HG03025 (cell line): Measurements from ENCODE around the gene DIAPH3.

ENCODE experiments used
- ATAC-seq: cut with Tn5 transposase; IDR thresholded peaks from one replicate; pipeline ENCODE4 v1.9.1; 2021; ENCODE audit warnings: mild to moderate bottlenecking, moderate library complexity; ENCODE audit not compliant: unreplicated experiment, low FRiP score

Gene DIAPH3

GRCh38 chr13:60035874-60036273 lies 127.9 kb downstream of the DIAPH3 start:
- ATAC-seq: no peak

- ATAC-seq: no peak
Measured at GRCh38 chr13:60032851-60033250, 130.9 kb downstream of the DIAPH3 start.

- ATAC-seq: no peak
Measured at GRCh38 chr13:60028021-60028420, 135.7 kb downstream of the DIAPH3 start.

- no peak for ATAC-seq
Measured at GRCh38 chr13:60026286-60026685, 137.4 kb downstream of the DIAPH3 start.

GRCh38 chr13:60020288-60020687 lies 143.4 kb downstream of the DIAPH3 start:
- ATAC-seq: no peak

- peak; percentile 92 for ATAC-seq
Measured at GRCh38 chr13:60019119-60019993, 144.4 kb downstream of the DIAPH3 start.

- ATAC-seq: no peak
Measured at GRCh38 chr13:60018536-60018935, 145.2 kb downstream of the DIAPH3 start.

GRCh38 chr13:60016229-60016628 lies 147.5 kb downstream of the DIAPH3 start:
- ATAC-seq: no peak

- ATAC-seq: no peak
Measured at GRCh38 chr13:60013166-60013565, 150.6 kb downstream of the DIAPH3 start.

- ATAC-seq: no peak
Measured at GRCh38 chr13:60012488-60012887, 151.2 kb downstream of the DIAPH3 start.

GRCh38 chr13:60009300-60010253 lies 154.2 kb downstream of the DIAPH3 start:
- no peak for ATAC-seq

GRCh38 chr13:60001889-60002288 lies 161.8 kb downstream of the DIAPH3 start:
- ATAC-seq: no peak

GRCh38 chr13:60000976-60001375 lies 162.8 kb downstream of the DIAPH3 start:
- no peak for ATAC-seq

- no peak for ATAC-seq
Measured at GRCh38 chr13:60000081-60000480, 163.6 kb downstream of the DIAPH3 start.

GRCh38 chr13:59997976-59998375 lies 165.8 kb downstream of the DIAPH3 start:
- no peak for ATAC-seq

- ATAC-seq: no peak
Measured at GRCh38 chr13:59996461-59996980, 167.2 kb downstream of the DIAPH3 start.

GRCh38 chr13:59991395-59991794 lies 172.3 kb downstream of the DIAPH3 start:
- no peak for ATAC-seq

- no peak for ATAC-seq
Measured at GRCh38 chr13:59982631-59983382, 180.9 kb downstream of the DIAPH3 start.

GRCh38 chr13:59979589-59979988 lies 184.1 kb downstream of the DIAPH3 start:
- ATAC-seq: no peak

GRCh38 chr13:59978862-59979261 lies 184.9 kb downstream of the DIAPH3 start:
- no peak for ATAC-seq
